Activated CD4-positive, alpha-beta memory T cell treated with anti-CD3 and anti-CD28 coated beads for 36 hours (primary cell): ENCODE measurements around the gene ZNF316. TPM values are rescaled to one million over a fixed set of nuclear protein-coding genes. Genes with fewer than 3 reads are reported as not detected.

Experiments used
- CTCF ChIA-PET: fragments of 350-600 bp; sonication (Branson Sonifier 250); formaldehyde crosslinking; loops from one replicate; lab custom pipeline; 2021; ENCODE audit warnings: antibody characterized with exemption, inconsistent platforms; lab: Charles Lee
- POLR2A ChIA-PET: fragments of 350-600 bp; sonication (Branson Sonifier 250); formaldehyde crosslinking; loops from one replicate; lab custom pipeline; 2021; ENCODE audit warnings: antibody characterized with exemption; lab: Charles Lee
- DNase-seq: peaks from one replicate; pipeline ENCODE4 v3.0.0-alpha.2; 2020
- H3K27ac Mint-ChIP-seq: one replicate; pipeline ENCODE4 v1.8.0; 2021; ENCODE audit warnings: mixed read lengths
- H3K27me3 Mint-ChIP-seq: one replicate; pipeline ENCODE4 v1.8.0; 2021; ENCODE audit warnings: mixed read lengths
- H3K36me3 Mint-ChIP-seq: one replicate; pipeline ENCODE4 v1.8.0; 2021; ENCODE audit warnings: mixed read lengths
- H3K4me1 Mint-ChIP-seq: one replicate; pipeline ENCODE4 v1.8.0; 2021; ENCODE audit warnings: low read depth, mixed read lengths
- H3K4me3 Mint-ChIP-seq: one replicate; pipeline ENCODE4 v1.8.0; 2021; ENCODE audit warnings: mild to moderate bottlenecking, mixed read lengths
- H3K9me3 Mint-ChIP-seq: one replicate; pipeline ENCODE4 v1.8.0; 2021; ENCODE audit warnings: mixed read lengths
- intact Hi-C: fragments of 100-400 bp; cut with micrococcal nuclease; formaldehyde crosslinking; loops from one replicate; pipeline ENCODE4 v1.15.1; 2023
- total RNA-seq, 2 experiments: library from RNA; stranded (reverse); gene quantifications; one replicate each; pipeline ENCODE4 v1.2.3, GENCODE V29; 2021

Gene ZNF316
- total RNA-seq, 2 experiments from 2014 or later: 19.7 to 21.7 TPM

DNA sequence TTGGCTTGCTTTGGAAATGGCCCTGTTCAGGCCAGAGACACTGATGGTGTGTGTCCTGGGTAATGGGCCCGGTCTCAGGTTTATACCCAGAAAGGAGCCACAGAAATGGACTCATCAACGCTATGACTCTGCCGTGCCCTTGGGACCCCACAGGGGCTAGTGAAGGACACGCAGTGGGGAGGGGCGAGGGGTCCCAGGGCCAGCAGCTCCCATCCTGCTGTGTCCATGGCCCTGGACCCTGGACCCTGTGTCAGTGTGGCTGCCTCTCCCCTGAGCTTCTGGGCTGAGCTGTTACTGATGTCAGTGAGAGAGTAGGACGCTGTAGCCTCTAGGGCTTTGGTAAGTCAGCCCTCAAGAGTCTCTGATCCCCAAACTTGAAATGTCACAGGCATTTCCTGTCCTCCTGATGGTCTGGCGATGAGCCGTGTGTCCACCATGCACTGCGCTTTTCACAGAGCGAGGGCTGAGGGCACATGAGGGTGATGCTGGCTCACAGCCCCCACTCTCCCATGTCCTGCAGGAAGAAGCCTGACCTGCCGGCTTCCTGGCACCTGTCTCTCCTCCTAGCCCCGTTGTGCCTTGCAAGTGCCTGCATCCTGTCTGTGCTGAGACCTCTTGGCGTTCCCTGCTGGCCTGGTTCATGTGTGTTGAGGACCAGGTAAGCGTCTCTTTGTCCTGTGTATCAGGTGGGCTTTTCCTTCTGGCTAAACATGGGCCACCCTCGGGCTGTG lies 4.4 kb downstream of the ZNF316 start:
- peaks cover 27% of the 10 kb centered on the region for H3K4me1 Mint-ChIP-seq
- H3K36me3 Mint-ChIP-seq: peaks cover 24% of the 10 kb centered on the region
- CTCF ChIA-PET: interaction anchor here (0.7 kb wide), 1 partner anchor 26 kb away, joined by 3 read pairs; no protein-coding TSS in a partner anchor
- no peak overlapping the region for H3K4me3 Mint-ChIP-seq
- H3K27ac Mint-ChIP-seq: peak overlapping the region; percentile 35
- intact Hi-C loops: no loop called here
- no peaks in the 10 kb centered on the region for H3K9me3 Mint-ChIP-seq
- no peaks in the 10 kb centered on the region for H3K27me3 Mint-ChIP-seq
- POLR2A ChIA-PET: no interaction called here
- no peak for DNase-seq

DNA sequence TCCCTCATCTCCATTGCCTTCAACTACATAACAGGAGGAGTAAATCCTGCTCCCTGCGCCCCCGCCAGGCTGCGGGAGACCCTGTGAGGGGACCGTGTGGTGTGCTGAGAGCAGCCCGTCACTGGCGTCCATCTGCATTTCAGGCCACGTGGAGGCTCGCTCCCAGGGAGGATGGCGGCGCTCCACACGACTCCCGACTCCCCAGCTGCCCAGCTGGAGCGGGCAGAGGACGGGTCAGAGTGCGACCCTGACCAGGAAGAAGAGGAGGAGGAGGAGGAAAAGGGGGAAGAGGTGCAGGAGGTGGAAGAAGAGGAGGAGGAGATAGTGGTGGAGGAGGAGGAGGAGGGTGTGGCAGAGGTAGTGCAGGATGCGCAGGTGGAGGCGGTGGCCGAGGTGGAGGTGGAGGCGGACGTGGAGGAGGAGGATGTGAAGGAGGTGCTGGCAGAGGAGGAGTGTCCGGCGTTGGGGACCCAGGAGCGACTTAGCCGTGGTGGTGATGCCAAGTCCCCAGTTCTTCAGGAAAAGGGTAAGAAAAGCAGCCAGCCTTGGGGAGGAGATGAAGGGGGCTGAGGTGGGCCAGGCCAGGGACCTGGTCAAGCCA lies 5.2 kb downstream of the ZNF316 start:
- no peak overlapping the region for H3K4me3 Mint-ChIP-seq
- CTCF ChIA-PET: no interaction called here
- no peak overlapping the region for H3K27ac Mint-ChIP-seq
- H3K27me3 Mint-ChIP-seq: no peaks in the 10 kb centered on the region
- H3K36me3 Mint-ChIP-seq: peaks cover 24% of the 10 kb centered on the region
- POLR2A ChIA-PET: no interaction called here
- intact Hi-C loops: no loop called here
- peaks cover 25% of the 10 kb centered on the region for H3K4me1 Mint-ChIP-seq
- H3K9me3 Mint-ChIP-seq: no peaks in the 10 kb centered on the region
- DNase-seq: no peak

DNA sequence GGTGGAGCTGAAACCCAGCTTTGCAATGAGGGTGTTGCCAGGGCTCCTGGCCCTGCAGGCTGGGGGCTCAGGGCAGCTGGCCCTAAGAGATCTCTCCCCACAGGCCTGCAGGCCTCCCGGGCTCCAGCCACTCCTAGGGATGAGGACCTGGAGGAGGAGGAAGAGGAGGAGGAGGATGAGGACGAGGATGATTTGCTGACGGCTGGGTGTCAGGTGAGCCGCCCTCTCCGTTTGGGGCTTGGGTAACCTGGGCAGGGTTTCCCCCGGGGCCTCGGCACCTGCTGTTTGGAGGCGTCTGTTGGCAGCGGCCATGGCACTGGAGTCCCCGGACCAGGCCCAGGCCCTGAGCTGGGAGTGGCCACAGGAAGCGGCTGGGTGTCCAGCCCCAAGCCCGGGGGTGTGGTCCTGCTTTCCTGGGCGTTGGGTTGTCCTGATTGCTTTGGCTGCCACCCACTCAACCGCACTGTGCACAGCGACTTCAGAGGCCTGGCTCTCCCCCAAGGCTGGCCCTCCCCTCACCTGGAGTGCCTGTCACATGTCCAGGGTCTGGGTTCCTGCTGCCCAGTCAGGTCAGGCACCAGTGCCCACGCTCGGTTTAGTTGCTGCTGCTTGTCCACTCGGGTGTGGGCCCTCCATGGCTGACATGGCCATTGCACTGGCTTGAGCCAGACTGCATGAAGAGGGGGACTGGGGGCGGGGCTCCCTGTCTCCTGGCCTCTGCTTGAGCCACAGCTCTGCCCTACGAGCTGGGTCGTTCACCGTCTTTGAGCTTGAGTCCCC lies 5.9 kb downstream of the ZNF316 start:
- POLR2A ChIA-PET: no interaction called here
- Mint-ChIP-seq H3K4me1 (peaks cover 22% of the 10 kb centered on the region), H3K27me3 (no peaks in the 10 kb centered on the region), H3K4me3 (no peak overlapping the region), H3K36me3 (peaks cover 27% of the 10 kb centered on the region), H3K27ac (no peak overlapping the region), H3K9me3 (no peaks in the 10 kb centered on the region)
- DNase-seq: no peak
- intact Hi-C loops: no loop called here
- CTCF ChIA-PET: interaction anchor here (0.6 kb wide), 1 partner anchor 788 kb away, joined by 3 read pairs; no protein-coding TSS in a partner anchor

DNA sequence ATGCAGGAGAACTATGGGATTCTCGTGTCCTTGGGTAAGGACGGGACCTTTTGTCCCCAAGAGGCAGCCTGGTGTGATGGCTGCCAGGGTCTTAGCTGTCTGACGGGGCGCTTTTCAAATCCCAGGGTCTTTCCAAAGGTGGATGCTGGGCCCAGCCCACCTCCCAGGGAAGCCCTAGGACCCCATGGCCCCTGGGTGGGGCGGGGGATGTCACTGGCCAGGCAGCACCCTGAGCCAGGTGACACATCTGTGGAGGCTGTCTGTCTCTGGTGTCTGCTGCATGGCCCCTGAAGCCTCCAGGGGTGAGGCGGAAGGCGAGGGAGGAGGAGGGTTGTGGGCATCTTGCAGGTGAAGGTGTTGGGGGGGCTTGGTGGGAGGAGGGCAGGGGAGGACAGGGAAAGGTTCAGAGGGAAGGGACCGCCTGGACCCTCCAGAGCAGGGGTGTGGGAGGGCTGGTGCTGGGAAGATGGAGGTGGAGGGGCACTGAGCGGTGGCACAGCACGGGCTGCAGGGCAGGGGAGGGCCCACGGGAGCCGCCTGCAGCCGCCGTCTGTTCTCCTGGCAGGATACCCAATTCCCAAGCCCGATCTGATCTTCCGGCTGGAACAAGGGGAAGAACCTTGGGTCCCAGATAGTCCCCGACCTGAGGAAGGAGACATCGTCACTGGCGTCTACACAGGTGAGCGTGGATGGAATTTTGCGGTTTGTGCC lies 7.0 kb downstream of the ZNF316 start:
- CTCF ChIA-PET: no interaction called here
- H3K4me1 Mint-ChIP-seq: peaks cover 13% of the 10 kb centered on the region
- no peaks in the 10 kb centered on the region for H3K9me3 Mint-ChIP-seq
- H3K4me3 Mint-ChIP-seq: no peak overlapping the region
- no peak overlapping the region for H3K27ac Mint-ChIP-seq
- POLR2A ChIA-PET: no interaction called here
- H3K27me3 Mint-ChIP-seq: no peaks in the 10 kb centered on the region
- intact Hi-C loops: no loop called here
- H3K36me3 Mint-ChIP-seq: peaks cover 26% of the 10 kb centered on the region
- DNase-seq: no peak

DNA sequence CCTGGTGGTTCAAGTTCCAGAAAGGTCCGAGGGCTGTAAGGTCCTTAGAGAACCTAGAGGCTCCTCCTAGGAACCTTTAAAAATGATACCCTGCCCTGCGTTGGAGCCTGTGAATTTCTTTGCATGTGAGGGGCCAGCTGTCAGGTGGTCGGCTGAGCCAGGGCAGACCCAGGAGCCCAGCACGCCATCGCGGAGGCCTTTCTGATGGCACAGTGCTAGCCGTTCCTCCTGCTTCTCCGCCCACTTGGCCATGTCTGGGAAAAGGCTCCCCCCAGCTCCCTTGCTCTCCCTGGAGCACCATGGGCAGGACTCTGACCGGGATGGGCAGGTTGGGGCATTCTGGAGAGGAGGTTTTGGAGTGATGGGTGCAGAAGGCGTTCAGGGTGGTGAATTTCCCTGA lies 7.6 kb downstream of the ZNF316 start:
- ChIA-PET CTCF (no interaction called here), POLR2A (no interaction called here)

DNA sequence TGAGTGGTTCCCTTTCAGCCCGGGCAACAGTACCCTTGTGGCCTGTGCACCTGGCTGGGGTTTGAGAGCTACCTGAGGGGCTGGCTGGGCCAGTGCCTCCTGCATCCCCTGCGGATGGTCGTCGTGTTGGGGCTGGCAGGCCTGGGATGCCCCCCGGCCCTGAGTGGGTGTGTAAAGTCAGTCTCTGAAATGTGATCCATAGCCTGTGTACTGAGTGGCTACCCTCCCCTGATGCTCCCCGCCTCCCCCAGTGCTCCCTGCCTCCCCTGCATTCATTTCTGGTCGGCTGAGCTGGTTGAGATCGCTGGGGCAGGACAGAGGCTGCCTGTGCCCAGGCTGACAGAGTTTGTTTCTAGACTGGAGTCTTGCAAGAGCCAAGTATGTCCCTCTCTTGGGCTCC lies 9.3 kb downstream of the ZNF316 start:
- ChIA-PET POLR2A (no interaction called here), CTCF (no interaction called here)
- Mint-ChIP-seq H3K27ac (no peak overlapping the region), H3K4me1 (no peaks in the 10 kb centered on the region), H3K4me3 (no peak overlapping the region), H3K9me3 (peaks cover 6% of the 10 kb centered on the region), H3K27me3 (no peaks in the 10 kb centered on the region), H3K36me3 (peaks cover 33% of the 10 kb centered on the region)
- intact Hi-C loops: no loop called here
- DNase-seq: no peak

More for the DNA sequence above, 7.6 kb downstream of the ZNF316 start:
- H3K27ac Mint-ChIP-seq: no peak overlapping the region
- peaks cover 22% of the 10 kb centered on the region for H3K36me3 Mint-ChIP-seq
- intact Hi-C loops: no loop called here
- no peak overlapping the region for H3K4me3 Mint-ChIP-seq
- no peaks in the 10 kb centered on the region for H3K27me3 Mint-ChIP-seq
- no peak for DNase-seq
- H3K4me1 Mint-ChIP-seq: peaks cover 6% of the 10 kb centered on the region
- H3K9me3 Mint-ChIP-seq: no peaks in the 10 kb centered on the region

DNA sequence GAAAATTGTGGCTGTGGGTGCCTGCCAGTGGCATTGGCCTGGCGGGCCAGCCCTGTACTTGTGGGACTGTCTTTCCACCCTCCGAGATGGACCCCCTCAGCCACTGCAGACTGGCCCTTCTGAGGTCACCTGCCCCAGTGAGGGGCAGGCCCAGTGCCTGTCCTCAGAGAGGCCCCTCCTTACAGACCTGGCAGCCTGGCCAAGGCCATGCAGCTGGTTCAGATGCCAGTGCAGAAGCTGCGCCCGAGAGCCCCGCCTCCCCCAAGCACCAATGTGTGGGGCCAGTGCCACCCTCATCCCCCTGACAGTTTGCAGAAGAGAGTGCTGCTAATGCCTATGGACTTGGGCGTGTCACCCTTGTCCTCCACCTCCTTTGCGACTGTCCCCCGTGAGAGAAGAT lies 10.0 kb downstream of the ZNF316 start:
- POLR2A ChIA-PET: no interaction called here
- Mint-ChIP-seq H3K27ac (no peak overlapping the region), H3K4me3 (no peak overlapping the region), H3K36me3 (peaks cover 35% of the 10 kb centered on the region), H3K27me3 (no peaks in the 10 kb centered on the region), H3K9me3 (peaks cover 6% of the 10 kb centered on the region), H3K4me1 (no peaks in the 10 kb centered on the region)
- DNase-seq: no peak
- intact Hi-C loops: no loop called here
- CTCF ChIA-PET: no interaction called here

DNA sequence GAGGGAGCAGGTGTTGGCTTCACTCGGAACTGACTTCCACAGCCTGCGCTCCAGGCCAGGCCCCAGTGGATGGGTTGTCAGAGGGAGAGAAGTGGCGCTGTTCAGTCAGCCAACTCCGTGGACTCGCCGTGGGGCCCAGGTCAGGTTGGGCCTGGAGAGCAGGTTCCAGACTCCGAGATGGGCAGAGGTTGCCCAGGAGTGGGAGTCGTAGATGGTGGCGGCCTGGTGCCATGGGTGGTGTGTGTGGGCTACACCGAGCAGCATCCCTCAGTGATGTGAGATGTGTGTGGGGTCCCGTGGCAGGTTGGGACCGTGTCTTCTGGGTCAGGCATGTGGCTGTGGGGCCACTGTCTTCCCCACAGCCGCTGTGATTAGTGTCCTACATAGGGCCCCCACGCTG lies 10.4 kb downstream of the ZNF316 start:
- Mint-ChIP-seq H3K27ac (no peak overlapping the region), H3K4me3 (no peak overlapping the region), H3K9me3 (peaks cover 6% of the 10 kb centered on the region), H3K36me3 (peaks cover 36% of the 10 kb centered on the region), H3K4me1 (no peaks in the 10 kb centered on the region), H3K27me3 (no peaks in the 10 kb centered on the region)
- ChIA-PET CTCF (no interaction called here), POLR2A (no interaction called here)
- DNase-seq: no peak
- intact Hi-C loops: no loop called here

DNA sequence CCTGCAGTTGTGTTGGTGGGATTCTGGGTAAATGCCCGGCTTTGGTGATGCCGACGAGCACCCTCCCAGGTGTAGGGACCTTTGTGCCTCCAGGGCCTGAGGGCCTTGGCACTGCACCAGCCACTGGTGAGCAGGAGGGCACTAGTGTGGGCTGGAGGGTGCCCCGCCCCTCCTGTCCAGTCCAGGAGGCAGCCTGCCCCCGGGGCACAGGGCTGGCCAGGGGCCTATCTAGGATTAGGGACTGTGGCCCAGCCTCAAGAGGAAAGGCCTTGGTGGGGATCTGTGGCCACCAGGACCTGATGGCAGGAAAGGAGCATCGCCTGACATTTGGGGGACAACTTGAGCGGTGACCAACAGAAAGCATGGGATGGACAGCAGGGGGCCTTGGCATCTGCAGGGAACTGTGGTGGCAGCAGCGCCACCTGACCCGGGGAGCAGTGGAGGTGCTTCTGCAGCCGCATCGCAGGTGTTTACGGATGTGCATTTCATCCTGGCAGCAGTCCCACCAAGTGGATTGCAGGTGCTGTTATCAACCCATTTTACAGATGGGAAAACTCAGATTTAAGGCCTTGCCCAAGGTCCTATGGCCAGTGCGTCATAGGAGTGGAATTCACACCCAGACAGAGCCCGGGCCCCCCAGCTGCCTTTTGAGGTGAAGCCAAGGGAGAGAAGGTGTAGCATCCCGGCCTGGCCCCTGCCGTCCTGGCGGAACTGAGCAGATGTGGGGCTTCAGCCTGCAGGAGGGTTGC lies 11.1 kb downstream of the ZNF316 start:
- ChIA-PET CTCF (no interaction called here), POLR2A (no interaction called here)
- intact Hi-C loops: no loop called here
- Mint-ChIP-seq H3K27me3 (no peaks in the 10 kb centered on the region), H3K4me1 (no peaks in the 10 kb centered on the region), H3K27ac (no peak overlapping the region), H3K36me3 (peaks cover 36% of the 10 kb centered on the region), H3K9me3 (peaks cover 6% of the 10 kb centered on the region), H3K4me3 (no peak overlapping the region)
- no peak for DNase-seq

DNA sequence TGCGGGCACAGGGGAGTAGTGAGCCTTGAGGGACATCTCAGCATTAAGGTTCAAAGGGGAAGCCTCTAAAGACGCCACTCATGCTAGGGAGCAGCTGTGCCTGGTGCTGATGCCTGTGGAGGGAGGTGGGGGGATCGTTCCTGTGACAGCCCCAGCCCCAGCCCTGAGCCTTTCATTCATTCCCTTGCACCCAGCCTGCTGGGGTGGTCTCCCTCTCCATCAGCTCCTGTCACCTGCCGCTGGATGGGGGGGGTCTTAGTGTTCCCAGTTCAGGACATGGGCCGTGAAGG lies 11.6 kb downstream of the ZNF316 start:
- H3K36me3 Mint-ChIP-seq: peaks cover 34% of the 10 kb centered on the region

DNA sequence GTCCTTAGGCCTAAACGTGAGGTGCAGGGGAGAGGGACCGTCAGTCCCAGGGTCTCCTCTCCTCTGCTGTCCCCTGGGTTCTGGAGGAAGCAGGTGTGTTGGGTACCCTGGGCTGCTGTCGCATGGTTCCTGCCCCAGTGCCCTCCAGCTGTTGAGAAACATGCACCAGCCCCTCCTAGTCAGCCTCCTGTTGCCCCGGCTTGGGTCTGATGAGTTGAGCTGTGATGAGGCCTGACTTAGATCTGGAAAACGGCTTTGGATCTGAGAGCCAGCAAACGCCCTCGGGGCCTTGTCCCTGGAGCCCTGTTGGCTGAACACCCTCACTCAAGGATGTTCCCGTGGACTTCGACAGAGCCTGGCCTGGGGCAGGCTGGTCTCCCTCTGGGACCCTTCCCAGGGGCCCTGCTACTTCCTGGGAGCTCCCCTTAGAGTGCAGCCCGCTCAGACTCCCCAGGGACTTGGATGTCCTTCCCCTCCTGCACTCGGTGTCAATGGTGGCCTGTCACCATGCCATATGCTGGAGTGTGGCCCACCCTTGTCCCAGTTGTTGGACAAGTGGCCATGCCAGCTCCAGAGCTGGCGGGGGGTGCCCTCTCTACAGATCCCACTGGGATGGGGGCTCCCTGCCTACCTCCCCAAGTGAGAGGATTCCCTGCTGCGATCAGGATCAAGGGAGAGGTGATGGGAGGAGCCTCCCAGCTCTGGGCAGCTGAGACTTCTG lies 12.3 kb downstream of the ZNF316 start:
- H3K27me3 Mint-ChIP-seq: no peaks in the 10 kb centered on the region
- H3K36me3 Mint-ChIP-seq: peaks cover 34% of the 10 kb centered on the region
- DNase-seq: no peak
- H3K4me3 Mint-ChIP-seq: no peak overlapping the region
- H3K4me1 Mint-ChIP-seq: no peaks in the 10 kb centered on the region
- intact Hi-C loops: no loop called here
- POLR2A ChIA-PET: no interaction called here
- peaks cover 6% of the 10 kb centered on the region for H3K9me3 Mint-ChIP-seq
- CTCF ChIA-PET: no interaction called here
- no peak overlapping the region for H3K27ac Mint-ChIP-seq

More for the DNA sequence above, 11.6 kb downstream of the ZNF316 start:
- no peak overlapping the region for H3K4me3 Mint-ChIP-seq
- H3K27ac Mint-ChIP-seq: no peak overlapping the region
- CTCF ChIA-PET: no interaction called here
- no peaks in the 10 kb centered on the region for H3K27me3 Mint-ChIP-seq
- no peaks in the 10 kb centered on the region for H3K4me1 Mint-ChIP-seq
- H3K9me3 Mint-ChIP-seq: peaks cover 6% of the 10 kb centered on the region
- intact Hi-C loops: no loop called here
- POLR2A ChIA-PET: no interaction called here
- DNase-seq: no peak
